Fibroblast of skin of left quadriceps (primary cell): ENCODE results near the gene SH3RF3.

Experiments
- DNase-seq, 2 experiments: peaks; one replicate each; pipeline ENCODE4 v3.0.0-alpha.2; 2013; ENCODE audit warnings: low read depth in 2 of 2

Gene SH3RF3

DNA sequence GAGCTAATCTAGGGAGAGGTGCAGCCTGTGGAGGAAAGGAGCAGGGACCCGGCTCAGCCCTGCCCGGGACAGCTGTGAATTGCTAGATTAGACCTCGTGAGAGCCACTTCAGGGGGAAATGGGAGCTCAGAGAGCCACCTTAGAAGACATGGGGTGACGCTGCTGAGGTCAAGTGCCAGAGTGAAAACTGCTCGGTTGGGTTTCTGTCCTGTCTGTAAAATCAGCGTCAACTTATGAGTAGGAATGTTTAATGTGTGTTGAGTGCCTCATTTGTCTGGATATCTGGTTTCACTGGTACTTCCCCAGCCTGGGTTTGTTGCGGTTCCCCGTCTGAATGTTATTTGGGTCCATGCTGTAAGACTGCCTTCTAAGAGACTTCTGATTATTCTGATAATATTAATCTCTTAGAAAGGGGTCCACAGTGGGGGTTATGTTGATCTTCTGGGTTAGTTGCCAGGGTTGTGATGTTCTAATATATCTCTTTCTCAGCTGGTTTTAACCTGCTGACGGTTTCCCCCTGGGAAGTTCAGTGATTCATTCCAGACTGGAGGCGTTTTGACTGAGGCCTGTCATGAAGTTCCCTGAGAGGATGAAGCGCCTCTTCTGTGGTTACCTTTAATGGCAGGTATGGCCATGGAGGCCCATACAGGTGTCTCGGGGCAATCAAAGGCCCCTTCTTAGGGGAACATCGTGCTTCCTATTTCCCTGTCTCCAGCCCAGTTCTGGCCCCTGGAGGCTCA, 175.9 kb downstream of the SH3RF3 start:
- DNase-seq, result no peak

GRCh38 chr2:109305490-109306167, 176.6 kb downstream of the SH3RF3 start:
- no peak for DNase-seq

DNA sequence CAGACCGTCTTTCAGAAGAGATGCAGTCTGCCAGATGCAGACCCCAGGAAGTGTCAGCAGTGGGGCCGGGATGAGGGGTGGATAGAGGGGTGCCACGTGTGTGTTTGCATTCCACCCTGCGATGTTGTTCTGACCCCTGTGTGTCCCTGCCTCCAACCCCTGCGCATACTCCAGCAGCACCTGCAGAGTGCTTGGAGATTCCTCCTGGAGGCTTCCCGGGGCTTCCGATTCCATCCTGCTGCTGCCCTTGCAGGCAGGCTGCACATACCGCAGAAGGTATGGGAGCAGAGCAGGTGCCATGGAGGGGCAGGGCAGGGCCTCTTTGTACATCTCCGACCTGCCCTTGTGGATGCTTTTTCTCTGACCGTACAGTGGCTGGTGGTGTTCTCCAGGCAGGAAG, 177.2 kb downstream of the SH3RF3 start:
- DNase-seq, result no peak

GRCh38 chr2:109311771-109312170, 182.8 kb downstream of the SH3RF3 start:
- no peak for DNase-seq

DNA sequence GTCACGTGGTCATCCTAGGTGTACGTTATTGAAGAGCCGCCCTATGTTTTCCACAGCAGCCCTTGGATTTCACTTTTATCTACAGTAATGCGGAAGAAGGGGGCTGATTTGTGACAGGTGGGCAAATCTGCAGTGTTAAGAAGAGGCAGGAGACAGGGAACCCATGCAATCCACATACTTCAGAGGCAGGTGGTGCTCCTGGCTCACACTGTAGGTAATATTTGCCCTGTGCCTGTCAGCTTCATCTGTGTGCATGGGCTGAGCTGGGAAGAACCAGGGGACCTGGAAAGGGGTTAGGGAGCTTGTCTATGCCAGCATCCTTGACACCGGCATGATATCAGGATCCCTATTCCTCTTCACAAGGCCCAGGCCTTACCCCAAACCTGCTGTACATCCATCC, 183.9 kb downstream of the SH3RF3 start:
- no peak for DNase-seq

GRCh38 chr2:109313343-109313742, 184.3 kb downstream of the SH3RF3 start:
- no peak for DNase-seq

DNA sequence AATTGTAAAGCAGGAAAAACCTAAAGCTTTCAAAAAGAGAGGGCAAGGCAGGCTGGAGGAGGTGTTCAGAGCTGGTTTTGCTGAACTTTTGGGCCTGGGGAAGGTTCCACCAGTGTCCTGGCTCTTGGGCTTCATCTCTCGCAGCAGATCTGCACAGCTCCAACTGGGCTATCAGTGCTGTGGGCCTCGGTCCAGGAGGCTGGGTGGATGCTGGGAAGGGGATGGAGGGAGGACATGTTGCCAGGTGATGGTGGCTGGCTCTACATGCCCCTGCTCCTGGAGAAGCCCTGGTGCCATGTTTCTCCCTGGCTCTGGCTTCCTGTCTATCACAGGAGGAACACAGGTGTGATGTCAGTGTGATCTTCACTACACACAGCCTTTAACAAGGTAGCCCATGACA, 187.1 kb downstream of the SH3RF3 start:
- no peak for DNase-seq

GRCh38 chr2:109317471-109318095, 188.6 kb downstream of the SH3RF3 start:
- DNase-seq, result no peak

DNA sequence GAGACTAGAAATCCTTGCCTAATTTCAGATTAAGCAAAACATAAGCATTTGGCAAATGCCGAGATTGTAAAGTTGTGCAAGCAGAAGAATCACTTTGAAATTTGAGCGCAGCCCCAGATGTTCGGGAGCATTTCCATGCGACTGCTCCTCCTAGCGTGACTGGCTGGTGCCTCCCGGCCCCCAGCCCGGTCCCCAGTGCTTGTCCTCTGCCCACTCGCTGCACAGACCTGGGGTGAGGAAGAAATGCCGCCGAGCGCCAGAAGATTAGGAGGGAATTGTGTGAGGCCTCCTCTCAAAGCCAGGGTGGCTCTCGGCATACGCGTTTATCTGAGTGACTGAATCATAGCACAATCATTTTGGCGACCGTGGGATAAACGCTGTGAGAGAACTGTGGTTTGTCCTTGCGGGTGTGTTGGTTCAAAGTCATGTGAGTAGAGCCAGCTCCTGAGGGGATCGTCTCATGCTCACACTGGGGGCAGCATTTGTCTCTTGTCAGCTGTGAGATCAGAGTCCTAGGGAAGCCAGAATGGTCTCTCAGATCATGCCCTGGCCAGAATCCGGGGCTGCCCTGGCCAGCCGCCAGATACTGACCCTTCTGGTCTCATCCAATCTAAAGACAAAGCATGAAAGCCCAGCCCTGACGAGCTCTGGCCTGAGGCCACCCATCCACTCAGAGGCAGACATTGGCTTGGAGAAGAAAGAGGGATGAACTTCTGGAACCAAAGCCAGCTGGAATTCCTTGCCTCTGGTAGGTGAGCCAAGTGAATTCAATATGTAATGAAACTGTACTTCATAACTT, 189.3 kb downstream of the SH3RF3 start:
- DNase-seq, result peak; percentile 69 to 76

DNA sequence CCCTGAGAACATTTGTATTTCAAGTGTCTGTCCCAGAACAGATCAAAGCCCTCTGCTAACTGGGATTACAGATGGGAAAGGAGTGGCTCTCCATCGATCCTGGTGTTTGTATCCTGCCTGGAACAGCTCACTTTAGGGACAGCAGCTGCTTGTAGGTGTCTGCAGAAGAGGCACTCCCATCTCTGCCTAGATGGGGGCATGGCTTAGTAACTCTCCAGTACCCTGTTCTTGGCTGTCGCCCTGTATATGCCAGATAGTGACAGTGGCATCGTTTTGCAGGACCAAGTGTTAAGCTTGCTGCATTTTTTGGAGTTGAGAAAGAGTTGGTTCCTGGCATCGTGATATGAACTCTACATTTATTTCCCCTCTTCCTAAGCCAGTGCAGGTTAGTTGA, 189.9 kb downstream of the SH3RF3 start:
- no peak for DNase-seq

GRCh38 chr2:109320195-109320922, 191.4 kb downstream of the SH3RF3 start:
- no peak for DNase-seq

GRCh38 chr2:109321570-109321969, 192.6 kb downstream of the SH3RF3 start:
- DNase-seq, result no peak

DNA sequence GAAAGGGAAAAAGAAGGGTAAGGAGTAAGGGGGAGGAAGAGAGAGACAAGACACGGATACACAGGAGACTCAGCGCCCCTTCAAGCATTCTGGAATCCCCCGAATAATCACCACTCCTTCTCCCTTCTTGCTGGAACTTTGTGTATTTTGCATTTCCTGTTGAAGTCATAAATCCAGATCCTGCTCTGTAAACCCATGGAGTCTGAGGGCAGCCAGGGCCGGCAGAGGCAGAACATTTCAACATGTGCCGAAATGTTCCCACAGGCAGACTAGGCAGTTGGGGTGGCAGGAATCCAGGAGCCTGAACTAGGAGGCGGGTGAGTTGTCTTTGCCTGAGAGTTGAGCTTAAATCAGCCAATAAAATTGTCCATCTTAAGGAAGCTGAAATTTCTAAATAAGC, 193.1 kb downstream of the SH3RF3 start:
- peak; percentile 89 to 91 for DNase-seq

GRCh38 chr2:109322641-109323040, 193.6 kb downstream of the SH3RF3 start:
- DNase-seq, result no peak

DNA sequence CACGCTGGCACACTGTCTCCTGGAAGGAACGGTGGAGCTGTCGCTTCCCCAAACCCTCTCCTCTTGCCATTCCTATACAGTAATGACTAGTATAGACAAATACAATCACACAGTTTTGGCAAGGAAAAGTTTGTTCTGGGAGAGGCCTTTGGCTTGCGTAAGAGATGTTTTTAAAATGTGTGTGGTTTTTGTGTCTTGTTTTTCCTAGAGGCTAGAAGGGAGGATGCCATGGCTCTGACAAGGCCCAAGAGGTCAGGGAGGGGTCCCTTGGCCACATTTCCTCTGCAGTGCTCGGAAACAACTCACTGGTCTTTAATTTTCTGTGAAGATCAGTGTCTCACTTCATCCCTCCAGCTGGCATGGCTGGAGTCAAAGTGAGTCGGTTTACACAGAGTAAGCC, 195.9 kb downstream of the SH3RF3 start:
- DNase-seq, result peak; percentile 62 to 64

DNA sequence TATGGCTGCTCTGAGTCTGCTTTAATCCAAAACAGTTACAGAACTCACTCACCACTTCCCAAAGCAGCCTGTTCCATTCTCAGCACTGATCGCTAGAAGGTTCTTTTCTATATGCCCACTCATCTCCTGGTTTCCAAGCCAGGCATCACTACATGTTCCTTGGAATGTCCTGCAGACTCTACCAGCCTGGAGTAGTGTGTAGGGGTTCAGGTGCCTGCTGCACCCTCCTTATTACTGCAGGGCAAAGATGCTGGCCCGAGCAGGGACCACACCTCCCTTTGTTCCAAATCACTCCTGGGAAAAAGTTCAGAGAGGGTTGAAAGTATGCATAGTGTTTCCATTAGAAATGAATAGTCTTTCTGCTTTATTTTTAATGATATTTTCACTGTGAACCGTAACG, 196.6 kb downstream of the SH3RF3 start:
- DNase-seq, result no peak

DNA sequence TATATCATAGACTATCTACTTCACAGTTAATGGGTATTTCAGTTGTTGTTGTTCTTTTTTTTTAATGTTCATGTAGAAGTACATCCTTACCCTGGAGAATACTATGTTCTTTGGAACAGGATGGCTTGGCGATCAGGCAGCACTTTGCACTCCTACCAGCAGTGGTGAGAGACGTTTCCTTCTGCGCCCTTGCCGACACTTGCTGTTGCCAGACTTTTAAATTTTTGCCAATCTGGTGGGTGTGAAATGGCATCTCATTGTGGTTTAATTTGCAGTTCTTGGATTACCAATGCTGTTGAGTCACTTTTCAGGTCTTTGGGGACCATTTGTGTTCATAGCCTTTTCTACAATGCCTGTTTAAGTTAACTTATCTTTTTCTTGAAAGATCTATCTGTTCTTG, 197.3 kb downstream of the SH3RF3 start:
- no peak for DNase-seq

DNA sequence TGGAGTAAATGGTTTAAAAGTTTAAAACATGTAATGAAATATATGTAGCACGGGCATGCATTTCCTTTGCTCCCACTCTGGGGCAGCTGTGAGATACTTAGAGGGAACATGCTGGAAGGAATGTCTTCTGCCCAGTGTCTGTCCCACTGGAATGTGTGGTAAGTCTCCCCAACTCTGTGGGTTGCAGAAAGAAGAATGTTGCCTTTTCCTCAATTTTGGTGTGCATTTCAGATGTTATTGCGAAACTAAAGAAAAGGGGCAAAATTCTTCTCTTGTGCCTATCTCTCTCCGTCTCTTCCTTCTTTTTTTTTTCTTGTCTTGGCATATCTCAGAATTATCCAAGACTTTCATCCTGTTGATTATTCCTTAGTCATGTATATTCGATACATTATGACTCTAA, 201.1 kb downstream of the SH3RF3 start:
- DNase-seq, result peak; percentile 57 to 61

DNA sequence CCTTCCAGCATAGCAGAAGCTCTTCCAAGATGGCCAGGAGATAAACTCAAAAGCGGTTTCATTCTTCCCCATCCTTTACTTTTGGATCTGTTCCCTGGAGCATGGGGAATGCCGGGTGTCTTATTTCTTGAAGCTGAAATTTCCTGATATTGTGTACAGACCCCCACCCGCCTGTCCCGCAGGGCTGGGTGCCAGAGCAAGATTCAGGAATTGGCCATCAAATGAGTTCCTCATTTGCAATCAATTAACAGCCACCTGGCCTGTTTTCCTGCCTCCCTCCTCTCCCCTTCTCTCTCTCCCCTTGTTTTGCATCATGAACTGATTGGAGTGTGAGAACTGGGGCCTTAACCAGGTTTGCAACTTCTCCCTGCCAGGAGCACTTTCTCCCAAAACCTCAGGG, 202.1 kb downstream of the SH3RF3 start:
- DNase-seq, result peak; percentile 69 to 75

GRCh38 chr2:109331896-109332848, 203.2 kb downstream of the SH3RF3 start:
- DNase-seq, result peak; percentile 82 to 84
